ENCODE results near the gene TXNDC17.
"Not testable (repeated sequence)": the region's sequence is repeated elsewhere in the genome, so short reads cannot be mapped to it uniquely, and the experiment has no call there.

TXNDC17 gene

DNA sequence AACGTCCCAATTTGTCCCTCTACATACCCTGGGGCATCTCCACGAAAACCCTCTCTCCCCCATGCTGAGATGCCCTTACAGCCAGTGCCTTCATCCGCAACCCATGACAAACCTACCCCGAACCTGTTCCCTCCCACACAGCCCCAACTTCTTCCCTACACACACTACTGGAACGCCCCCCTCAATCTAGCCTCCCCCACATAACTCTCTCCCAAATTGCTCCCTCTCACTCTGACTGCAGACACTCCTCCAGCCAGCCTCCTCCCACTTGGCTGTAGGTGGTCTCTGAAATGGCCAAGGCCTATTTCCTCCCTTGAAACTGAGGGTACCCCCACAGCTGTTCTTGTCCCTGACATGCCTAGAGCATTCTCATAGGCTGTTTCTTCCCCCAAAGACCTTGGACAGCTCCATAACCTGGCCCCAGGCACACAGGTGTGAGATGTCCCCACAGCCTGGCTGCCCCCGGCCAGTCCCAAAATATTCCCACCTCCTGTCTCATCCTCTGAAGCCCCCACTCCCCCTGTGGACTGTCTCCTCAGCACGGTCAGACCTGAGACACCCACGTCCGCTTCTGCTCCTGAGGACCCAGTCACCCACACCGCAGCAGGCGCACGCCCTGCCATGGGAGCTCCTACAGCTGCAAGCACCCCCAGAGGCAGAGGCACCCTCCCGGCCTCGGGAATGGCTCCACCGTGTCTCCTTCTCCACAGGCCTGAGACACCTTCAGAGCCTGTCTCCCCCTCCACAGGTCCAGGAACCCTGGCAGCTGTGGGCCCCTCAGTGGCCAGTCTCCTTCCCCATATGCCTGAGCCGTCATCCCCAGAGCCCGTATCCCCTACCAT is 4.0 kb upstream of the TXNDC17 start:
- no peak for DNase-seq (ENCODE audit: low read depth, low spot score)

DNA sequence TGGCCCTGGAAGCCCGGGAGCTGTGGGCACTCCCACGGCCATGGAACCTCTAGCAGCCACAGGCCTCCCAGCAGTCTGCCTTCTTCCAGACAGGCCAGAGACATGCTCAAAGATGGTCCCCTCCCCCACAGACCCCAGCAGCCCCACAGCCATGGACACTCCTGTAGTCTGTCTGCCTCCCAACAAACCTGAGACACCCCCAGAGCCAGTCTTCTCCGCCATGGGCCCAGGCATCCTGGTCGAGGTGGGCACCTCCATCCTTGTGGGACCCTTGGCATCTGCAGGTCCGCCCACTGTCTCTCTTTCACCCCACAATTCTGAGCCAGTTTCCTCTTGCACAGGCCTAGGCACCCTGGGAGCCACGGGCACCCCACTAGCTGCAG is 3.4 kb upstream of the TXNDC17 start:
- no peak for DNase-seq (ENCODE audit: low read depth, low spot score)

DNA sequence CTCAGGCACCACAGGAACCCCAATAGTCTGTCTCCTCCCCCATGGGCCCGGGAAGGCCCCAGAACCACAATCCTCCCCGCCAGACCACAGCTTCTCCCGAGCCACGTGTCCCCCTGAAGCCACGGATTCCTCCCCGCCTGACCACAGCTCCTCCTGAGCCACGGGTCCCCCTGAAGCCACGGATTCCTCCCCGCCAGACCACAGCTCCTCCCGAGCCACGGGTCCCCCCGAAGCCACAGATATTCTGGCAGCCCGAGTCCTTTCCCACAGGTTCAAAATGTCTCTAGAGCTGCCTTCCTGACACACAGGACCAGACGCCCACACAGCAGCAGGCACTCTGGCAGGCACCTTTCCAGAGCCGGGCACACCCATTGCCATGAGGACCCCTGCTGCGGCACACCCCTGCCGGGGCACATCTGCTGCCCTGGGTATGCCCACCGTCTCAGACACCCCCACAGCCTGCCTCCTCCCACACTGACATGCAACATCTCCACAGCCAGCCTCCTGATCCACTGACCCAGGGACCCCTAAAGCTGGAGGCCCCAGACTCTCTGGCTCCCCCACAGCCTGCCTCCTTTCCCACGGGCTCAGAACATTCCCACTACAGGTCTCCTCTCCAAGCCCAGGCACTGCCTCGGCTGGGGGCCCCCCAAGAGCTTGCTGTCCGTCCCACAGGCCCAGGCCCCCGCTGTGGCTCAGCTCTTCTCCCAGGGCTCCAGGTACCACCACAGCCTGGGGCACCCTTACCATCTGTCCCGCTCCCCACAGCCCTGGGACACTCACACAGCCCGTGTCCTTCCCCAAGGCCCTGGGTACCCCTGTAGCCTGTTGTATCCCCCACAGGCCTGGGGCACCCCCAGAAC is 2.6 kb upstream of the TXNDC17 start:
- no peak for DNase-seq (ENCODE audit: low read depth, low spot score)

DNA sequence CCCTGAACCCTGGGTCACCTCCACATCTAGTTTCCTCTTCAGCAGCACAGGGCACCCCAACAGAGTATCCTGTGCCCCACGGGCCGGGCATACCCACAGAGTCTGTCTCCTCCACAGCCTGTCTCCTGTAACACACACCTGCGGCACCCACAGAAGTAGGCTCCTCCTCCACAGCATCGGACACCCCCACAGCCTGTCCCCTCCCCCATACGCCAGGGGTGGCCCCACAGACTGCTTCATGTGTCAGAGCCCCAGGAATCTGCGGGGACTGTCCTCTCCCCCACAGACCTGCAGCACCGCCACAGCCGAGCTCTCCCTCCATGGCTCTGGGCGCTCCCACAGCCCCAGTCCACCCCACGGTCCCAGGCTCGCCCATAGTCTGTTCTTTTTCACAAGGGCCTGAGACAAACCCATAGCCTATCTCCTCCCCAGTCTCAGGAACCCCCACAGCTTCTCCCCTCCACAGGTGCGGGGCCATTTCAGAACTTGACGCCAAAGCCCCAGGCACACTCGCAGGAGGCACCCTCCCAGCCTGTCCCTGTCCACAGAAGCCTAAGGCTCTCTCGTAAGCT is 1.8 kb upstream of the TXNDC17 start:
- DNase-seq (ENCODE audit: low read depth, low spot score), result no peak

DNA sequence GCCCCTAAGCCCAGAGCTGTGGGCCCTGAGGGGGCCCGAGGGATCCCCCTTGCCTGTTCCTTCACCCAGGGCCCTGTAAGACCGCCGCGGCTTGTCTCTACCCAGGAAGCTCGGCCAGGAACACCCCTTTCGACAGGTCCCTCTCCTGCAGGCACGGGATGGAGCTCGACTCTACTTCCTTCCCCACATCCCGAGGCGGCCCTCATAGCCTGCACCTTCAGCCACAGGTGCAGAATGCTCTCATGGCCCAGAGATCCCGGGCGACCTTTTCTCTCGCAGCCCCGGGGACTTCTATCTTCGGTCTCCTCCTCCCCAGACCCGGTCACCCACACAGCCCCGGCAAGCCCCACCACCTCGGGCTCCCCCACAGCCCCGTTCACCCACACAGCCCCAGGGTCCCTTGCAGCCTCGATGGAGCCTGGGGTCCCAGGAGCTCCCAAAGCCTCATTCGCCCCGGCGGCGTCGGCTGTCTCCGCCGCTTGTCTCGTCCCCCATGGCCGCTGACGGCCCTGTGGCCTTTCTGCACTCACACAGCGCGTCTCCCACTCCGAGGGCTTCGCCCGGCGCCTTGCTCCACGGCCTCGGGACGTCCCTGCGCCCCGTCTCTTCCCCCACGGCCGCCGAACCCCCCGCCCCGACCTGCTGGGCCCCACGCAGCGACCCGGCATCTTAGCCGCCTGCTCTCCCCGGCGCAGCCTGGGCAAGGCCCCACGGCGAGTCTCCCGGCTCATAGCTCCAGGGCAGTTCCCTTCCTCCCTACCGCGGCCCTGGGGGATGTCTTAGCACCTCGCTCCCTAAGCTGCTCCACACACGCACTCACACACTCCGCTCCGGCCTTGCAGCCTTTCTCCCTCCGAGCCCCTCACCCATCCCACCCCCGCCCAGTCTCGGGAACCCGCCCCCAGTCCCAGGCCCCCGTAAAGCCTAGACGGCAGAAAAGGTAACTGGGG is 999 bp upstream of the TXNDC17 start:
- DNase-seq (ENCODE audit: low read depth, low spot score), result no peak

DNA sequence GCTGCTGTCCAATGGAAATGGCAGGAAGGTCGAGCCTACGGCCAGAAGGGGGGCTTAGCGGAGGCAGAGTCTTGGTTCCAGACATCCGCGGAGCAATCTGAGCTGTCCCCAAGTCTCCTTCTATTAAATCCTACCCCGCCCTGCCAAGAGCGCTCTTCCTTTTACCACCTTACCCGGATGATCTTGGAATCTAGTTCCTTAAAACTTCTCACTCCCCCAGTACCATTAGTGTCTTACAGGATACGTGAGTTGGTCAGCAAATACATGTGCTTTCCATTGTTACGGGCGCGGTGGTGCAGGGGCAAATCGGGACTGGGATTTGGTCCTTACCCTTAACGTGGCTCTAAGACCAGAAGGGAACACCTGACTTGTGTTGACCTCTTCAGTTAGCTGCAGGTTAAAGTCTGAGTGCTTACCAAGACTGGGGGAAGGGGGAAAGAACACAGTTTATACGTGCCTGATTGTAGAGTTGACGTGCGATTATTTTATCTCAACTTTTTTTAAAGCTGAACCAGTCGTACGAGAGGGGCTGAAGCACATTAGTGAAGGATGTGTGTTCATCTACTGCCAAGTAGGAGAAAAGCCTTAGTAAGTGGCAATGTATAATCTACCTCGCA is 495 bp downstream of the TXNDC17 start:
- DNase-seq (ENCODE audit: low read depth, low spot score), result no peak

DNA sequence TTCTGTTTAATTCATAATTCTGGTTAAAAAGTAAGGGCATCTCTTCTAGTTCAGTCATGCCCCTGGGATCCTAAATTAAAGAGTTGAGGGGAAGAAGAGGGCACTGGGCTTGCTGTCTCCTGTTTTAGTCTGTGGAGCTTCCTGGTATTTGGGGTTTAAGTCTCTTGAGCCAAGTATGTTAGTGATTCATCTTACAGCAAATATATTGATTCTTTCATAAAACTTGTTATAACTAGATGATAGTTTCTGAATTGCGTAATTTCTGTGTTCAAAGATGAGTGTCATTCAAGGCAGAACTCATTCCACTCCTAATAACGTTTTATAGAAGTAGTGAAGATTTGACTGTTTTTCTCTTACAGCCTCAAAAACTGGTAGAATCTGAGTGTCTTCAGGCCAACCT is 1.7 kb downstream of the TXNDC17 start:
- DNase-seq (ENCODE audit: low read depth, low spot score), result no peak

DNA sequence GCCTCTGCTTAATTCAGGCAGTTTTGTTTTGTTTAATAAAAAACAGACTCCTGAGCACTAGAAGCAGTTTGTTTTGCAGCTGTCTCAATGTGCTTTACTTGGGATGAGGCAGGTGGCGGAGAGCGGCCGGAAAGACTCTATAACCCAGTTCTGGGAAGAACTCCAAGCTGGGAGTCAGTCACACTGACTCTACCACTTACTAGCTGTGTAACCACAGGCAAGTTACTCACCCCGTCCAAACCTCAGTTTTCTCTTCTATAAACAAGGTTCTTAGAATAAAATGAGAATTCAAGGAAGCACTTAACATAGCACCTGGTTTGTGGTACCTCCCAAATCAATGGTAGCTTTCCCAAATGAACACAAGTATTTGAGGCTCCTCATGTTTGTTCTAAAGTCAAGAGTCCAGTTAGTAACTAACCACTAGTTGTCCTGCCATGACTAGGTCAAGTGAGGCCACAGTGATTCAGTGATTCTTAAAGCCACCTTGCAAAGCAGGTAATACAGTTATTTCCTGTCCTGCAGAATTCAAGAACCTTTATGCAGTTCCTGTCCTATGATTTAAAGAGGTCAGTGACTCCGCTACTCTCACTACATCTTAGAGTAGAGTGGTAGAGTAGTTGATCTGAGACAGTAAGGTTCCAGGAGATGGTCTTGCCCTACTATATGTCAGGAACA is 2.7 kb downstream of the TXNDC17 start:
- DNase-seq (ENCODE audit: low read depth, low spot score), result no peak

DNA sequence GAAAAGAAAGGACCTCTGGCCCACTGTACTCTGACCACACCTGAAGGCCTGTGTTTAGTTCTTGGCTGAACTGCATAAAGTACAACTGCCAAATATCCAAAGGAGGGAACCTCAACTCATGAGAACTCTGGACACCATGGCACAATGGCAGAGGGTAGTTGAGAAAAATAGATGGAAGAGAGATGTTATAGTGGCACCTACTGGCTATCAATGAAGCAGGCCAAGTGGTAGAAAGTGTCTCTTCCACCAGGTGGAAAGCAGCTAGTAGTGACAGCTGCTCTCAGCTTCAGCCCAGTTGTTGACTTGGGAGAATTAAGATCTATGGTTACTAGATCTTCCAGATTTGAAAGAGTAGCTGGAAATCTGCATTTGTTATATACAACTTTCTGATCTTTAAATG is 7.3 kb downstream of the TXNDC17 start:
- DNase-seq (ENCODE audit: low read depth, low spot score), result no peak

DNA sequence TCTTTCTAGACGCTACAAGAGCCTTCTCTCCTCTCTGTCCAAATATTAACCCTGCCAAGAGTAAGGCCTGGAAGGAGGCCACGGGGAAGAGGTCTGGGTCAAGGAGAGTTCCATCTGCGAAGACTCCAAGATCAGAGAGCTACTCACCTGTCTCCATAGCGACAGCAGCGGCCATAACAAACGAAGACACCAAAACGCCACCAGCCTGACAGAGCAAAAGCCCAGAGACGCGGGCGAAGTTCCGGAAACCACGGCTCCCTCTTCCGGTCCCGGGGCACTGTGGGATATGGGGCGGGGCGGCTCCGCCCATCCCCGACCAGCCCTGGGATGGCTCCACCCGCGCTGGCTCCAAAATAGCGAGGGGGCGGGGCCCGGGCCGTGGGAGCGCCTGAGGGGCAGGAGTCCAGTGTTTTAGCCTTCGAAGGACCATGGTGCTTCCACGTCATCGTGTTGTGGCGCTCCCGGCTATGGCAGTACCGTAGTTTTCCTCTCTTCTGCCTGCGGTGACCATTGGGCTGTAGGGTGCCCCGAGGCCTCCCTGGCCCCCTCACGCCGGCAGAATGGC is 10.6 kb downstream of the TXNDC17 start, which contains the start of the genes C17orf100 and MED31:
Gene C17orf100, plus strand, starts transcription at position 409 of the 565 bp plus-strand sequence. Its CDS starts 152 bp downstream, at position 561.
Gene MED31, minus strand, starts transcription at position 252 of the 565 bp plus-strand sequence. Its CDS starts 77 bp downstream, at position 175.
- peak; percentile 64 for DNase-seq (ENCODE audit: low read depth, low spot score)

DNA sequence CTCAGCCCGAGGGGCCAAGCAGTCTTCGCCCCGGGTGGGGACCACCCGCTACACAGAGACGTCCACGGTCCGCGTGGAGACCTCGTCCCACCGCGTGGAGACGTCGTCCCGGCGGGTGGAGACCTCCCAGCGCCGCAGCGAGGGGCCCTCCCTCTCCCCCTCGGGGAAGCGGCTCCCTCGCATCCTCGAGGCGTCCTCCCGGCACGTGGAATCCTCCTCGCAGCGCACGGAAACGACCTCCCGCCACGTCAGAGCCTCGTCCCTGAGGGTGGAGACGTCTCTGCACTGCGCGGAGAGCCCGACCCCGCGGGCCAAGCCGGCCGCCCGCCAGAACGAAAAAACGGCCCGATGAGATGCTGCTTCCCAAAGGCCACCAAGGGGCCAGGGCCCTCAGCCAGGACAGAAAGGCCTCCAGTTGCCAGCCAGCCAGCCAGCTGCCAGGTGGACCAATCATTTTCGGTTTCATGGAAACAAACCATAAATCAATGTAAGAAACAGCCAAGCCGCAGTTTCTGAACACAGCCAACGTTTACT is 11.1 kb downstream of the TXNDC17 start:
- no peak for DNase-seq (ENCODE audit: low read depth, low spot score)

DNA sequence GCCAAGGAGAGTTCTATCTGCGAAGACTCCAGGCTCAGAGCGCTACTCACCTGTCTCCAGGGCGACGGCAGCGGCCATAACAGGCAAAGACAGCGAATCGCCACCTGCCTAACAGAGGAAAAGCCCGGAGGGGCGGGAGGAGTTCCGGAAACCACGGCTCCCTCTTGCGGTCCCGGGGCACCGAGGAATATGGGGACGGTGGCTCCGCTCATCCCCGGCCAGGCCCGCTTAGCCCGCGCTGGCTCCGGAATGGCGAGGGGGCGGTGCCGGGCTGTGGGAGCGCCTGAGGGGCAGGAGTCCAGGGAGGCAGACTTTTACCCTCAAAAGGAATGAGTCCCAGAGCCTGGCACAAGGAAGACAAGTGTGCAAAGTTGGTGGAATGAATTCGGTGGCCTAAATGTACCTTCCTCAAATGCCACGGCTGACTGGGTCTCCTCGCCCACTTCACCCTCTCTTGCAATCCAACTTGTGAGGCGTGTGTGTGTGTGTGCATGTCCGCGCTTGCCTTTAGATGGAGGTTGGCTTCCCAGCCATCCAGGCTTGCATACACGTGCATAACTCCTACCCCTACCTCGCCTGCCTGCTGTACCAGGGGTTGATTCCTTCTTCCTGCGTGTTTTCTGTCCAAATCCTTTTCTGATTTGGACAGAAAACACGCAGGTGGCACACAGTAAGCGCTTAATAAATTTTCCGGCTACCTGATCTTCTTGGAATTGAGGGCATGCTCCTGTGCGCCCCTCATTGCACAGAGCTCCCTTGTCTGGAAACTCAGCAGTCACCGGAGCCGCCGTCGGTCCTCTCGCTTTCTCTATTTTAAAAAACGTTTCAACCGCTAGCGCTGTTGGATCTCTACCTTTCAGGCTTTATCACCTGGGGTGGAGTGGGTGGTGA is 14.2 kb downstream of the TXNDC17 start:
- no peak for DNase-seq (ENCODE audit: low read depth, low spot score)

DNA sequence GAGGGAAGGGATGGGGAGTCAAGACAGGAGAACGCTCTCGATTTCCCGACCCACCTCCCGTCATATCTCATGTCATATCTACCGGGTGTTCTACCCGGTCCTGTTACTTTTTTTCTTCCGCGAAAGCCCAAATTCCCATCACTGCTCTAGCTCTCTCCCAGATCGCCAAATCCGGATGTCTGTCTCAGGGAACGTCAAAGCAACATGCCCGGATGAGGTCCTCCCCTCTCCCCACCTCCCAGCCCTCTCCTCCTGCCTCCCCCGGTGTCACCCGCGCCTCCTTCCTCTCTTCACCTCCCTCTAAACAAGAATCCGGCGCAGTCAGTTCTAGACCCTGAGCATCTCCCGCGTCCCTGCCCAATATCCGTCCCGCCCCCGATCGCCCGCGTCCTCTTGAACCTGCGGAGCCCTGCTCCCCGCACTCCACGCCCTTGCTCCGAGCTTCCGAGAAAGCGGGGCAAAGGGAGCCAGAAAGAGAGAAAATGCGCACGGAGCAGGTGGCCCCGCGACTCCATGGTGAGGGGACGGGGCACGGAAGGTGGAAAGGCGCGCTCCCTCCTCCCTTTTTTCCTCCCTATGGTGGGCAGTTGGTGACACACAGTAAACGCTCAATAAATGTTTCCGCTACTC is 15.0 kb downstream of the TXNDC17 start:
- not testable (repeated sequence) for DNase-seq (ENCODE audit: low read depth, low spot score)

DNA sequence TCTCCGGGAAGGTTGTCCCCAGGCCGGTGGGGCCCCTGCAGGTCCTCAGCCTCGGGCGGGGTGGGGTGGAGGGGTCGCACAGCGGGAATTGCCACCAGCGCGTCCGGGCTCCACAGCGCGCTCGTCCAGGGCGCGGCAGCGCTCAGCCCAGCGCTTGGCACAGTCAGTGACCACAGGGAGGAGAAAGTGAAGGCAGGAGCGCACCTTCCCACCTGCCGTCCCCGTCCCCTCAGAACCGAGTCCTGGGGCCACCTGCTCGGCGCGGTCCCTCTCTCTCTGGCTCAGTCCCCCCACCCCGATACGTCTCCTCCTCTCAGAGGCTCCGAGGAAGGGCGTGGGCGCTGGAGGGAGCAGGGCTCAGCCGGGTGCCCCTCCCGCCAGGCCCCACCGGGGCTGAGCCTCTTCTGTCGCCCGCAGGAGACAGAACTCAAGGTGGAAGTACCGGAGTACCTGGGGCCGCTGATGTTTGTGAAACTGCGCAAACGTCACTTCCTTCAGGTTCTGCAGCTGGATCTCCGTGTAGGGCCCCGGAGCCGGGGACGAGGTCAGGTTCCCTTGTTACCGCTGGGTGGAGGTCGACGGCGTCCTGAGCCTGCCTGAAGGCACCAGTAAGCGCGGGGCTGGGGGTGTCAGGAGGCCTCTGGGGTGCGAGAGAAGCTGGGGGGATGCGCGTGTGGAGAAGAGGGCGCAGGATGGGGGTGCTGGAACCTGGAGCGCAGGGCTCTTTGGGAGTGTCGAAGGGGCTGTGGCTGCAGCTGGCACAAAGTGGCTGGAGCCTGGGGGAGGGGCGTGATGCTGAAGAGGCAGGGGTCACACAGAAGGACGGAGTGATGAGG is 16.2 kb downstream of the TXNDC17 start:
- not testable (repeated sequence) for DNase-seq (ENCODE audit: low read depth, low spot score)

DNA sequence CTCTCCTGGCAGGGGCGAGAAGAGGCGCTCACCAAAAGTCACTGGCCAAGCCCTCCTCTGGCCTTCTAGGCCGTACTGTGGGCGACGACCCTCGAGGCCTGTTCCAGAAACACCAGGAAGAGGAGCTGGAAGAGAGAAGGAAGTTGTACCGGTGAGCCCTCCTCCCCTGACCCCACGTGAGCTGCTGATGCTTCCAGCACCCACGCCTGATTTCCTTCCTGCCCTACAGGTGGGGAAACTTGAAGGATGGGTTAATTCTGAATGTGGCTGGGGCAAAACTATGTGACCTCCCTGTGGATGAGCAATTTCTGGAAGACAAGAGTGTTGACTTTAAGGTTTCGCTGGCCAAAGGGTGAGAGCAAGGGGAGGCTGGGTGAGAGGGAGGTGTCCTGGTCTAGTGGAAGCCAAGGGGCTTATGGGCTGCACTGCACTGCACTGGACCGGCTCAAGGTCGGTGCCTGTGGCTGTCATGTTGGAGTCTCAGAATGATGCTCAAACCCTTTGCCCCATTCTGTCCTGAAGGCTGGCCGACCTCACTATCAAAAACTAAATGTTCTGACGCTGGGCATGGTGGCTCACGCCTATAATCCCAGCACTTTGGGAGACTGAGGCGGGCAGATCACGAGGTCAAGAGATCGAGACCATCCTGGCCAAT is 16.9 kb downstream of the TXNDC17 start:
- no peak for DNase-seq (ENCODE audit: low read depth, low spot score)

DNA sequence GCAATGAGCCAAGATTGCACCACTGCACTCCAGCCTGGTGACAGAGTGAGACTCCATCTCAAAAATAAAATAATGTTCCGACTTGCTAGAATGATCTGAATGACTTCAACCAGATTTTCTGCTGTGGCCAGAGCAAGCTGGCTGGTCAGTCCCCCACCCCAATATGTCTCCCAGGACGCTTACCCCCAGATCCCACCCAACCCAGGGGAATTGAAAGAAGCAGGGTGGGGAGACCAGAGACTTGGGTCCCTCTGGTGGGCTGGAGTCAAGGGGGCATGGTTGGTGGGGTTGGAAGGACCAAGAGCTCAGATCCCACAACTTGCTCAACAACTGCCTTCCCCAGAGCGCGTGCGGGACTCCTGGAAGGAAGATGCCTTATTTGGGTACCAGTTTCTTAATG is 17.6 kb downstream of the TXNDC17 start:
- not testable (repeated sequence) for DNase-seq (ENCODE audit: low read depth, low spot score)

Data from smooth muscle cell of the brain vasculature (primary cell).